CD1c-positive myeloid dendritic cell (primary cell): Measurements from ENCODE around the gene PLAC8L1.
"Not testable (repeated sequence)": the region's sequence is repeated elsewhere in the genome, so short reads cannot be mapped to it uniquely, and the experiment has no call there.

ENCODE experiments used
- DNase-seq: peaks from one replicate; pipeline ENCODE4 v3.0.0-alpha.2; 2016; ENCODE audit errors: extremely low spot score

PLAC8L1 gene

GRCh38 chr5:146105477-146105876, at the start of gene PLAC8L1:
Gene PLAC8L1, minus strand, starts transcription at chr5:146105577. Its CDS starts 1,266 bp downstream, at chr5:146104311.
- no peak for DNase-seq

- DNase-seq: no peak
Measured at GRCh38 chr5:146151970-146152369, 46.6 kb upstream of the PLAC8L1 start.

- no peak for DNase-seq
Measured at GRCh38 chr5:146137967-146138403, 32.6 kb upstream of the PLAC8L1 start.

- peak; percentile 35 for DNase-seq
Measured at GRCh38 chr5:146130440-146131045, 25.2 kb upstream of the PLAC8L1 start.

- DNase-seq: no peak
Measured at GRCh38 chr5:146126068-146126467, 20.7 kb upstream of the PLAC8L1 start.

- no peak for DNase-seq
Measured at GRCh38 chr5:146124580-146124979, 19.2 kb upstream of the PLAC8L1 start.

GRCh38 chr5:146121451-146121850, 16.1 kb upstream of the PLAC8L1 start:
- DNase-seq: not testable (repeated sequence)

GRCh38 chr5:146118322-146118721, 12.9 kb upstream of the PLAC8L1 start:
- no peak for DNase-seq

GRCh38 chr5:146117216-146117615, 11.8 kb upstream of the PLAC8L1 start:
- DNase-seq: not testable (repeated sequence)

GRCh38 chr5:146116361-146116760, 11.0 kb upstream of the PLAC8L1 start:
- DNase-seq: no peak

- DNase-seq: no peak
Measured at GRCh38 chr5:146112476-146112875, 7.1 kb upstream of the PLAC8L1 start.

GRCh38 chr5:146111409-146111808, 6.0 kb upstream of the PLAC8L1 start:
- no peak for DNase-seq

GRCh38 chr5:146109379-146109778, 4.0 kb upstream of the PLAC8L1 start:
- no peak for DNase-seq

GRCh38 chr5:146108870-146109269, 3.5 kb upstream of the PLAC8L1 start:
- not testable (repeated sequence) for DNase-seq

- DNase-seq: no peak
Measured at GRCh38 chr5:146107901-146108300, 2.5 kb upstream of the PLAC8L1 start.

GRCh38 chr5:146103594-146103993, 1.8 kb downstream of the PLAC8L1 start:
- DNase-seq: no peak

- DNase-seq: no peak
Measured at GRCh38 chr5:146101646-146102045, 3.7 kb downstream of the PLAC8L1 start.

- no peak for DNase-seq
Measured at GRCh38 chr5:146098047-146098446, 7.3 kb downstream of the PLAC8L1 start.

GRCh38 chr5:146091881-146092280, 13.5 kb downstream of the PLAC8L1 start:
- no peak for DNase-seq

- DNase-seq: no peak
Measured at GRCh38 chr5:146089287-146089686, 16.1 kb downstream of the PLAC8L1 start.

- no peak for DNase-seq
Measured at GRCh38 chr5:146088098-146088497, 17.3 kb downstream of the PLAC8L1 start.

- DNase-seq: no peak
Measured at GRCh38 chr5:146084376-146084775, 21.0 kb downstream of the PLAC8L1 start.

GRCh38 chr5:146082798-146083197, 22.6 kb downstream of the PLAC8L1 start:
- no peak for DNase-seq

- DNase-seq: no peak
Measured at GRCh38 chr5:146081556-146081955, 23.8 kb downstream of the PLAC8L1 start.
